ENCODE results near the gene DMC1.

DNA sequence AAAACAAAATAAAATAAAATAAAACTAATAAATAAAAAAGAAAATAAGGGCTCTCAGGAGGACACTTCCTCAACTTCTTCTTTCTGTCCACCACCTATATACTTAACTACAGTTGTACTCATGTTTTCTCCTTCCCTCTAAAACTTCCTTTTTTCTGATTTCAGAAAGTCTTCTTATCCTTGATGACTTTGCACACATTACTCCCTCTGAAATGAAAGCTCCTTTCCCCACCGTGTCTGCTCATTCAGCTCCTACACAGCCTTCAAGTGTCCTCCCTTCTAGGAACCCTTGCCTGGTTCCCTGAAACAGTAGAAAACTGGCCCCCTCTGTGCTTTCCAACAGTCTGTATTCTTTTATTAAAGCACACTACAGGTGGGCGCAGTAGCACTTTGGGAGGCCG, 45.6 kb downstream of the DMC1 start:
- TF ChIP-seq CTCF (IDR thresholded peaks at IDR 0.05): no peak
- no peak for TF ChIP-seq POLR2A (IDR thresholded peaks at IDR 0.05)
